Adrenal gland (tissue), 12 donors: ENCODE data around the gene RET. TPM values are rescaled to one million over a fixed set of nuclear protein-coding genes. Genes with fewer than 3 reads are reported as not detected.

ENCODE experiments used
- DNase-seq, 7 donors: peaks; one replicate each; pipeline ENCODE4 v3.0.0-alpha.2; 2019 to 2020
- H3K27ac ChIP-seq, 5 donors: fragments of 200-600 bp; sonication (generic) in 4 of 5; 1 replicate in 3 of 5; 2 replicates in 2 of 5; pipeline versions ENCODE4 v1.5.1 to v1.8.0; 2016 to 2020; ENCODE audit warnings: mild to moderate bottlenecking in 1 of 5
- H3K27me3 ChIP-seq: fragments of 200-600 bp; 2 replicates; pipeline ENCODE4 v1.8.0; 2021
- H3K36me3 ChIP-seq, 2 donors: fragments of 200-600 bp; replicated peaks in 1 of 2; 1 replicate in 1 of 2; 2 replicates in 1 of 2; pipeline versions ENCODE4 v1.5.1 to v1.8.0; 2018 to 2022
- H3K4me1 ChIP-seq, 2 donors: fragments of 200-600 bp; replicated peaks in 1 of 2; 1 replicate in 1 of 2; 2 replicates in 1 of 2; pipeline versions ENCODE4 v1.5.1 to v1.8.0; 2018 to 2021
- H3K4me3 ChIP-seq, 4 donors: fragments of 200-600 bp; sonication (generic) in 3 of 4; one replicate each; pipeline ENCODE4 v1.5.1; 2016 to 2018
- H3K9me3 ChIP-seq, 3 donors: fragments of 200-600 bp; sonication (generic) in 1 of 3; replicated peaks in 1 of 3; 1 replicate in 2 of 3; 2 replicates in 1 of 3; pipeline versions ENCODE4 v1.5.1 to v1.8.0; 2016 to 2021
- POLR2A ChIP-seq, 2 donors: fragments of 450-650 bp; IDR thresholded peaks; one replicate each; pipeline ENCODE4 v1.6.1; 2017; ENCODE audit warnings: antibody characterized with exemption in 2 of 2, mild to moderate bottlenecking in 2 of 2, moderate library complexity in 1 of 2
- WGBS, 4 donors: extraction: QIAGEN DNeasy Blood & Tissue Kit in 2 of 4; methylation state at CpG; one replicate each; pipeline versions ENCODE4 v1.1.5 to v1.1.7; 2013 to 2017; 5-methylcytosine and 5-hydroxymethylcytosine counted together
- intact Hi-C, 2 donors: fragments of 100-400 bp; cut with DNase I; formaldehyde crosslinking; loops; one replicate each; pipeline versions ENCODE4 v1.14.1 to v1.15.0; 2022 to 2023
- polyA plus RNA-seq, 3 donors: library from polyadenylated mRNA; stranded (reverse); fragments of 200-250 nt in 2 of 3; fragments of 350-450 nt in 1 of 3; fragmentation: Illumina TruSeq in 1 of 3; extraction: RNeasy Lipid Tissue Mini Kit (QIAGEN cat#74804) in 1 of 3; gene quantifications; one replicate each; pipeline ENCODE4 v1.2.3, GENCODE V29; 2013 to 2014
- total RNA-seq, 9 donors: library from RNA; depleted of rRNA in 4 of 9; stranded (reverse); fragments of >200 nt in 4 of 9; fragments of 120-200 nt in 1 of 9; fragmentation: NEBNext Ultra II Directional in 1 of 9; extraction: Animal tissue kit (Norgen Biotek cat#: 25700) in 1 of 9; gene quantifications; one replicate each; pipeline versions ENCODE4 v1.1.0 to v1.2.4, GENCODE V29; 2013 to 2023
- TF ChIP-seq, protein P1 (sequence below), 6 experiments: fragments of 450-650 bp in 4 of 6; fragments of 200-600 bp in 2 of 6; sonication (generic) in 1 of 6; IDR thresholded peaks; 1 replicate in 5 of 6; 2 replicates in 1 of 6; pipeline versions ENCODE4 v1.5.1 to v1.8.0; 2016 to 2021; ENCODE audit warnings: antibody characterized with exemption in 6 of 6, mild to moderate bottlenecking in 2 of 6, moderate library complexity in 1 of 6
- donor health status: healthy with polysubstance abuse.
- donor health status: Bipolar disorder and iron deficiency.
- donor health status: DM: yes; HTN: yes; CAD: no.
- donor health status: DM: no; HTN: no; CAD: no.
- donor health status: DM: no; HTN: no; CAD: no.
- donor health status: DM: yes; HTN: yes; CAD: no.

RET gene
- total and polyA plus RNA-seq, 12 donors, result 1.6 to 43.6 (median 6.0) TPM

DNA sequence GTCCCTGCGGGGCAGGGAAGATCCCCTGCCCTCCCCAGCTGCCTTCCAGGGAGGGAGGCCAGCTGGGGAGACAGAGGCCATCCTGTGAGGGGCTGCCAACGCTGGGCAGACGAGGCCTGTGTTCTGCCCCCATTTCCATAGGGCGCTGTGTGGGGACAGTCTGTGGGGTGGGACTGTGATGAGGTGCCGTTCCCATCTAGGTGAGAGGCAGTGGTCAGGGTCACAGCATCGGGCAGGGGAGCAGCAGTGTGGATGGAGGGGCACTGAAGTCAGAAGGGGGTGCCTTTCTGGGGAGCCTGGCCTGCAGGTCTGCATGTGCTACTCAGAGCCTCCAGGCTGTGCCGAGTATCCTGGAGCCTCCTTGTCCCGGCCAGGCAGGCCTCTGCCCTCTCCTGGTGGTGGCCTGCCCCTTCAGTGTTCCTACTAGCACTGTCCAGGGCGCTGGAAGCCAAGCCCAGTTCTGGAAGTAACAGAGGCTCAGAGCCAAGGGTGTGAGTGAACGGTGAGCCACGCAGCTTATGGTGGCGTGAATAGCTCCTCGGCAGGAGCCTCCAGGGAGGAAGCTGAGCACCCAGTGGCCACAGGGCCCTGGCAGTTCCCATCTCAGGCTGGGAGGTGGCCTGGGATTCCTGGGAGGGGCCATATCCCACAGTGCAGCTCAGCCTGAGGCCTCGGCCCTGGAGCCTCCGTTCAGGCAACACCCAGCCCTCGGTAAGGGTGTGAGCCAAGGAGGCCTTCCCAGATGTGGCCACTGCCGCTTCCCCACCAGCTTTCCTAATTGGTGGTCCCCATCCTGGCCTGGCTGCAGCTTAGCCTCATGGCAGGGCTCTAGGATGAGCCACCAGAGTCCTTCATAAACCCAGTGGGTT, 38.1 kb downstream of the RET start:
- no peaks in the 10 kb centered on the region for H3K27me3 ChIP-seq
- intact Hi-C loops, result no loop called here
- no peak overlapping the region for H3K27ac ChIP-seq
- no peak overlapping the region for H3K4me3 ChIP-seq
- H3K4me1 ChIP-seq, result no peaks in the 10 kb centered on the region
- whole genome bisulfite sequencing, 4 donors, result 78 to 82% (median 80%) methylated on average over 6 to 17 of the region's 17 CpGs
- TF ChIP-seq POLR2A (IDR thresholded peaks at IDR 0.05), result no peak
- TF ChIP-seq, protein P1, sequence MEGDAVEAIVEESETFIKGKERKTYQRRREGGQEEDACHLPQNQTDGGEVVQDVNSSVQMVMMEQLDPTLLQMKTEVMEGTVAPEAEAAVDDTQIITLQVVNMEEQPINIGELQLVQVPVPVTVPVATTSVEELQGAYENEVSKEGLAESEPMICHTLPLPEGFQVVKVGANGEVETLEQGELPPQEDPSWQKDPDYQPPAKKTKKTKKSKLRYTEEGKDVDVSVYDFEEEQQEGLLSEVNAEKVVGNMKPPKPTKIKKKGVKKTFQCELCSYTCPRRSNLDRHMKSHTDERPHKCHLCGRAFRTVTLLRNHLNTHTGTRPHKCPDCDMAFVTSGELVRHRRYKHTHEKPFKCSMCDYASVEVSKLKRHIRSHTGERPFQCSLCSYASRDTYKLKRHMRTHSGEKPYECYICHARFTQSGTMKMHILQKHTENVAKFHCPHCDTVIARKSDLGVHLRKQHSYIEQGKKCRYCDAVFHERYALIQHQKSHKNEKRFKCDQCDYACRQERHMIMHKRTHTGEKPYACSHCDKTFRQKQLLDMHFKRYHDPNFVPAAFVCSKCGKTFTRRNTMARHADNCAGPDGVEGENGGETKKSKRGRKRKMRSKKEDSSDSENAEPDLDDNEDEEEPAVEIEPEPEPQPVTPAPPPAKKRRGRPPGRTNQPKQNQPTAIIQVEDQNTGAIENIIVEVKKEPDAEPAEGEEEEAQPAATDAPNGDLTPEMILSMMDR (IDR thresholded peaks at IDR 0.05), result no peak
- DNase-seq, result no peak
- H3K9me3 ChIP-seq, result no peaks in the 10 kb centered on the region
- no peaks in the 10 kb centered on the region for H3K36me3 ChIP-seq

DNA sequence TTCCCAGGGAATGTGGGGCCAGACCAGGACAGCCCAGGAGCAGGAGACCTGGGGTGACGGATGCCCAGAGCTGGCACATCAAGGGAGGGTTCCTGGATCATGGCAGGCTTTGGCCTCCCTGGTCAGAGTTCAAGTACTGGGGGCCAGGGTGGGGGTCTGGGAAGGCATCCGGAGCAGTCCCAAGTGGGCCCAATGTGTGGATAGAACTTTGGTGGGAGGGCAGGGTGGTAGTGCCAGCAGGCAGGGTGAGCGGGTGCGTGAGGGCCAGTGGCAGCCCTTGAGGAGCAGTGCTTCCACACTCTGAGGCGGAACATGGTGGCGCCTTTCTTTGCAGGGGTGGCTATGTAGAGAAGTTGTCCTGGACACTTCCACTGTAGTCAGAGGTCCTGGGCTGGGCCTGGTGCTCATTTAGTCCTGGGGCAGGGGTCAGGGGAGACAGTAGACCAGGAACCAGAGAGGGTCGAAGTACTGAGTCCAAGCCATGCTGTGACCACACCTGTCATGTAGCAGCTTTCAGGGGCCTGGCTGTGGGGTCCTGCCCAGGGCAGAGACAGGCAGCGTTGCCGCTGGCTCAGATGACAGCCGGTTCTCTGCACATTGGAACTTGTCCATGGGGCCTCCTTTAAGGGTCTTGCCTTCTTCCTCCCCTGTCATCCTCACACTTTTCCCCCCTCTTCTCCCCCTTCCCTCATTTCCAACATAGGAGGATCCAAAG, 39.2 kb downstream of the RET start:
- 86 to 92% (median 91%) methylated on average over 6 to 10 of the region's 10 CpGs for WGBS, 4 donors
- no peaks in the 10 kb centered on the region for H3K9me3 ChIP-seq
- no peaks in the 10 kb centered on the region for H3K36me3 ChIP-seq
- H3K4me3 ChIP-seq, result no peak overlapping the region
- no peak for DNase-seq
- H3K4me1 ChIP-seq, result no peaks in the 10 kb centered on the region
- intact Hi-C loops, result no loop called here
- no peak for TF ChIP-seq POLR2A (IDR thresholded peaks at IDR 0.05)
- TF ChIP-seq, protein P1 (IDR thresholded peaks at IDR 0.05), result no peak
- H3K27ac ChIP-seq, result no peak overlapping the region
- no peaks in the 10 kb centered on the region for H3K27me3 ChIP-seq

GRCh38 chr10:43116596-43116995, 39.7 kb downstream of the RET start:
- Histone ChIP-seq H3K27me3 (no peaks in the 10 kb centered on the region), H3K36me3 (no peaks in the 10 kb centered on the region), H3K27ac (no peak overlapping the region), H3K4me1 (no peaks in the 10 kb centered on the region), H3K4me3 (no peak overlapping the region), H3K9me3 (no peaks in the 10 kb centered on the region)
- no peak for TF ChIP-seq POLR2A (IDR thresholded peaks at IDR 0.05)
- TF ChIP-seq, protein P1 (IDR thresholded peaks at IDR 0.05), result no peak
- 72 to 93% (median 86%) methylated on average over 5 to 10 of the region's 10 CpGs for WGBS, 4 donors
- DNase-seq, result no peak
- intact Hi-C loops, result no loop called here

DNA sequence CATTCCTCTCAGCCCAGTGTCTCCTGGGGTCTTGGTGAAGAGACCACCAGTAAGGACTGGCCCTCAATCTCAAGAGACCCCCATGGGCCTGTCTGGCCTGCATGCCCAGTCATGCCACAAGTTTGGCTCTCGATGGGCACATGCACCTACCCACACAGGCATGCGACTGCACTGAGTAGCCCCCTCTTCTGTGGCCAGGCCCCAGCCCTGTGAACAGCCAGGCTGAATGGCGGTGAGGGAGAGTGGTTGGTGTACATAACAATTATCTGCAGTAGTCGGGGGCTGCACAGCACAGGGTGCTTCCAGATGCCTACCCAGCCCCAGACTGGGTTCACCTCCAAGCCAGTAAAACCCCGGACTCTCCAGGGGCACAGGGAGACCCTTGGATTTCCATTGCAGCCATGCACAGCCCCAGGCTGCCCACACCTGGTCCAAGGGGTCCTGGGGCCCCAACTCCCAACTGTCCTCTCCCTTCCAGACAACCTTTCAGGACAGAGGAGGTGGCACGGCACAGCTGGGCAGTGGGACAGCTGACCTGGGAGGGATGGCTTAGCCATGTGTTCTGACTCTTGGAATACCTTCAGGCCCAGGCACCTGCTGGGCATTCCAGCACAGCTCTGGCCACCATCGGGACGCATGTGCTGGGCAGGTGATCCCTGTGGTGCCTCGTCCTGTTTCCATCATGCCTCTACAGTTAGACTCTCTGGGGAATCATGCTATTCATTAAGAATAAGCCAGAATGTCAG, 40.3 kb downstream of the RET start:
- TF ChIP-seq POLR2A (IDR thresholded peaks at IDR 0.05), result no peak
- TF ChIP-seq, protein P1 (IDR thresholded peaks at IDR 0.05), result no peak
- Histone ChIP-seq H3K27me3 (no peaks in the 10 kb centered on the region), H3K9me3 (no peaks in the 10 kb centered on the region), H3K4me3 (no peak overlapping the region), H3K36me3 (no peaks in the 10 kb centered on the region), H3K27ac (no peak overlapping the region), H3K4me1 (no peaks in the 10 kb centered on the region)
- 75 to 88% (median 77%) methylated on average over 6 to 9 of the region's 9 CpGs for WGBS, 4 donors
- intact Hi-C loops, result no loop called here
- no peak for DNase-seq
